Measurements from ENCODE around the gene PARD6A. TPM values are rescaled to one million over a fixed set of nuclear protein-coding genes. Genes with fewer than 3 reads are reported as not detected.

PARD6A gene
- total RNA-seq, 1 donor from 2014 or later, result 3.4 TPM

GRCh38 chr16:67651039-67651438 is 9.7 kb upstream of the PARD6A start:
- Histone ChIP-seq H3K27me3 (ENCODE audit: low read depth) (peaks cover 100% of the 10 kb centered on the region), H3K9me3 (replicated peaks) (no peaks in the 10 kb centered on the region), H3K4me1 (peaks cover 33% of the 10 kb centered on the region), H3K4me3 (no peak overlapping the region), H3K36me3 (no peaks in the 10 kb centered on the region), H3K27ac (replicated peaks) (no peak overlapping the region)
- intact Hi-C loops (cut with micrococcal nuclease), result no loop called here
- DNase-seq, result no peak
- no peak for TF ChIP-seq CTCF (IDR thresholded peaks at IDR 0.05; ENCODE audit: borderline replicate concordance)

- no peak for DNase-seq
- H3K27me3 ChIP-seq (ENCODE audit: low read depth), result peaks cover 95% of the 10 kb centered on the region
- intact Hi-C loops (cut with micrococcal nuclease), result no loop called here
- no peaks in the 10 kb centered on the region for H3K9me3 ChIP-seq (replicated peaks)
- peaks cover 33% of the 10 kb centered on the region for H3K4me1 ChIP-seq
- H3K36me3 ChIP-seq, result peaks cover 2% of the 10 kb centered on the region
- H3K4me3 ChIP-seq, result no peak overlapping the region
- no peak overlapping the region for H3K27ac ChIP-seq (replicated peaks)
- no peak for TF ChIP-seq CTCF (IDR thresholded peaks at IDR 0.05; ENCODE audit: borderline replicate concordance)
These were observed 8.9 kb upstream of the PARD6A start for GRCh38 chr16:67651847-67652246.

GRCh38 chr16:67652578-67653127 is 8.1 kb upstream of the PARD6A start:
- no peak for DNase-seq
- intact Hi-C loops (cut with micrococcal nuclease), result no loop called here
- H3K27me3 ChIP-seq (ENCODE audit: low read depth), result peaks cover 87% of the 10 kb centered on the region

DNA sequence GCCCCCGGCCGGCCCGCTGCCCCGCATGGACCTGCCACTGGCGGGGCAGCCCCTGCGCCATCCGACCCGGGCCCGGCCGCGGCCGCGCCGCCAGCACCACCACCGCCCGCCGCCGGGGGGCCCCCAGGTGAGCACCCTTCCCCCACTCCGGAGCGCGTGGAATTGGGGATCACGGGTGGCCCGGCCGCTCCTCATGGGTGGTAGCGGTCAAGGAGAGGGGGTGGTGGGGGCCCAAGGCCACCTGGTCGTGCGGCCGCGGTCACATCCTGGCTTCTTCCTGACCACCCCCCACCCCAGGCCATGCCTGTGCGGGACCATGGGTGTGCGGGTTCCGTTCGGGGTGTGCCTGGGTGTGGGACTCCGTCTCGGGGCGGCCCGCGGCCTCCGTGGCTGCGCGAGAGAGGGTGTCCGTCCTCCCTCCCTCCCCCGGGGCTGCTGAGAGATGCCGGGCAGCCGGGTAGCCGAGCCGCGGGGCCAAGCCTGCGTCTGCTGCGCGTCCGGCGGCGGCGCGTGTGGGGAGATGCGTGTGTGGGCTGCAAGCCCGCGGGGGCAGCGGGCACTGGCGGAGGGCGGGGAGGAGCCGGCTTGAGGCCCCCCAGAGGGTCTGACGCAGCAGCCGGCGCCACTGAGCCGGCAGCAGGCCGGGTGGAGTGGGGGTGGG is 7.5 kb upstream of the PARD6A start:
- H3K4me1 ChIP-seq, result peaks cover 30% of the 10 kb centered on the region
- H3K27me3 ChIP-seq (ENCODE audit: low read depth), result peaks cover 81% of the 10 kb centered on the region
- no peak for DNase-seq
- H3K36me3 ChIP-seq, result peaks cover 6% of the 10 kb centered on the region
- H3K9me3 ChIP-seq (replicated peaks), result no peaks in the 10 kb centered on the region
- intact Hi-C loops (cut with micrococcal nuclease), result no loop called here
- TF ChIP-seq CTCF (IDR thresholded peaks at IDR 0.05; ENCODE audit: borderline replicate concordance), result no peak
- H3K4me3 ChIP-seq, result peak overlapping the region; percentile 60
- H3K27ac ChIP-seq (replicated peaks), result no peak overlapping the region

More at GRCh38 chr16:67652578-67653127, 8.1 kb upstream of the PARD6A start:
- Histone ChIP-seq H3K27ac (replicated peaks) (no peak overlapping the region), H3K9me3 (replicated peaks) (no peaks in the 10 kb centered on the region), H3K4me1 (peaks cover 33% of the 10 kb centered on the region), H3K36me3 (peaks cover 6% of the 10 kb centered on the region), H3K4me3 (peak overlapping the region; percentile 60)
- no peak for TF ChIP-seq CTCF (IDR thresholded peaks at IDR 0.05; ENCODE audit: borderline replicate concordance)

GRCh38 chr16:67653789-67654402 is 6.9 kb upstream of the PARD6A start:
- no peak for TF ChIP-seq CTCF (IDR thresholded peaks at IDR 0.05; ENCODE audit: borderline replicate concordance)
- DNase-seq, result no peak
- Histone ChIP-seq H3K4me1 (peaks cover 28% of the 10 kb centered on the region), H3K27me3 (ENCODE audit: low read depth) (peaks cover 74% of the 10 kb centered on the region), H3K9me3 (replicated peaks) (no peaks in the 10 kb centered on the region), H3K36me3 (peaks cover 6% of the 10 kb centered on the region), H3K4me3 (peak overlapping the region; percentile 60), H3K27ac (replicated peaks) (no peak overlapping the region)
- intact Hi-C loops (cut with micrococcal nuclease), result no loop called here
